ENCODE results near the gene LRRC8E. TPM values are rescaled to one million over a fixed set of nuclear protein-coding genes. Genes with fewer than 3 reads are reported as not detected.

The LRRC8E gene
- total RNA-seq, 1 experiment from 2014 or later, result 0.77 TPM

- peaks cover 27% of the 10 kb centered on the region for H3K36me3 ChIP-seq (ENCODE audit: insufficient read depth, low read length, poor library complexity, severe bottlenecking)
- no peak overlapping the region for H3K27ac ChIP-seq (ENCODE audit: low read depth, low read length, poor library complexity, severe bottlenecking)
- TF ChIP-seq CTCF (conservative IDR thresholded peaks at IDR 0.05; ENCODE audit: low read depth, low read length) (no peak), EZH2 (IDR thresholded peaks at IDR 0.05; ENCODE audit: borderline replicate concordance, low read depth, low read length, poor library complexity, severe bottlenecking) (no peak)
- H3K27me3 ChIP-seq (replicated peaks; ENCODE audit: insufficient read depth, low read depth, low read length, poor library complexity), result no peaks in the 10 kb centered on the region
- no peaks in the 10 kb centered on the region for H3K9me3 ChIP-seq (ENCODE audit: low read depth, low read length, poor library complexity, severe bottlenecking)
- no TSS peak for BruUV-seq (replicated peaks)
- DNase-seq (ENCODE audit: low spot score), result no peak
- no peak overlapping the region for H3K4me3 ChIP-seq (ENCODE audit: low read depth, low read length, poor library complexity, severe bottlenecking)
- no peaks in the 10 kb centered on the region for H3K4me1 ChIP-seq (ENCODE audit: insufficient read depth, low read length, poor library complexity, severe bottlenecking)
- intact Hi-C loops (cut with micrococcal nuclease; ENCODE audit: unreplicated experiment), result no loop called here
- ChIA-PET CTCF (no interaction called here), POLR2A (ENCODE audit: low non-redundant PET) (no interaction called here)
Measured at GRCh38 chr19:7910321-7911161, 22.2 kb downstream of the LRRC8E start.

- ChIA-PET POLR2A (ENCODE audit: low non-redundant PET) (no interaction called here), CTCF (interaction anchor here (0.5 kb wide), 1 partner anchor 17 kb away, joined by 8 read pairs; no protein-coding TSS in a partner anchor)
- peaks cover 8% of the 10 kb centered on the region for H3K27me3 ChIP-seq (replicated peaks; ENCODE audit: insufficient read depth, low read depth, low read length, poor library complexity)
- no TSS peak for BruUV-seq (replicated peaks)
- H3K27ac ChIP-seq (ENCODE audit: low read depth, low read length, poor library complexity, severe bottlenecking), result no peak overlapping the region
- intact Hi-C loops (cut with micrococcal nuclease; ENCODE audit: unreplicated experiment), result no loop called here
- peaks cover 10% of the 10 kb centered on the region for H3K4me1 ChIP-seq (ENCODE audit: insufficient read depth, low read length, poor library complexity, severe bottlenecking)
- H3K4me3 ChIP-seq (ENCODE audit: low read depth, low read length, poor library complexity, severe bottlenecking), result no peak overlapping the region
- TF ChIP-seq EZH2 (IDR thresholded peaks at IDR 0.05; ENCODE audit: borderline replicate concordance, low read depth, low read length, poor library complexity, severe bottlenecking) (no peak), CTCF (conservative IDR thresholded peaks at IDR 0.05; ENCODE audit: low read depth, low read length) (no peak)
- peaks cover 19% of the 10 kb centered on the region for H3K36me3 ChIP-seq (ENCODE audit: insufficient read depth, low read length, poor library complexity, severe bottlenecking)
- no peaks in the 10 kb centered on the region for H3K9me3 ChIP-seq (ENCODE audit: low read depth, low read length, poor library complexity, severe bottlenecking)
- DNase-seq (ENCODE audit: low spot score), result no peak
Measured at GRCh38 chr19:7911508-7912143, 23.3 kb downstream of the LRRC8E start.

GRCh38 chr19:7912144-7912696 is 23.9 kb downstream of the LRRC8E start:
- no TSS peak for BruUV-seq (replicated peaks)

More at GRCh38 chr19:7912144-7912696, 23.9 kb downstream of the LRRC8E start:
- ChIA-PET CTCF (no interaction called here), POLR2A (ENCODE audit: low non-redundant PET) (no interaction called here)
- intact Hi-C loops (cut with micrococcal nuclease; ENCODE audit: unreplicated experiment), result no loop called here
- DNase-seq (ENCODE audit: low spot score), result no peak
- Histone ChIP-seq H3K27me3 (replicated peaks; ENCODE audit: insufficient read depth, low read depth, low read length, poor library complexity) (peaks cover 12% of the 10 kb centered on the region), H3K36me3 (ENCODE audit: insufficient read depth, low read length, poor library complexity, severe bottlenecking) (peaks cover 19% of the 10 kb centered on the region), H3K4me3 (ENCODE audit: low read depth, low read length, poor library complexity, severe bottlenecking) (no peak overlapping the region), H3K4me1 (ENCODE audit: insufficient read depth, low read length, poor library complexity, severe bottlenecking) (peaks cover 15% of the 10 kb centered on the region), H3K27ac (ENCODE audit: low read depth, low read length, poor library complexity, severe bottlenecking) (no peak overlapping the region), H3K9me3 (ENCODE audit: low read depth, low read length, poor library complexity, severe bottlenecking) (no peaks in the 10 kb centered on the region)
- no peak for TF ChIP-seq EZH2 (IDR thresholded peaks at IDR 0.05; ENCODE audit: borderline replicate concordance, low read depth, low read length, poor library complexity, severe bottlenecking)

Data from A673 (cell line).